Thymus (tissue), 11 donors: ENCODE results near the gene UBE2L5. TPM values are rescaled to one million over a fixed set of nuclear protein-coding genes. Genes with fewer than 3 reads are reported as not detected.

Source experiments
- DNase-seq, 9 donors: peaks; one replicate each; pipeline ENCODE4 v3.0.0-alpha.2; 2013; ENCODE audit warnings: low spot score in 9 of 9, low read depth in 6 of 9, missing footprints in 1 of 9
- H3K27ac ChIP-seq, 2 donors: one replicate each; pipeline ENCODE4 v1.5.1; 2013; ENCODE audit warnings: control low read depth in 1 of 2, low read depth in 1 of 2, low read length in 1 of 2, mild to moderate bottlenecking in 1 of 2, moderate library complexity in 1 of 2
- H3K27me3 ChIP-seq, 2 donors: one replicate each; pipeline ENCODE4 v1.5.1; 2013; ENCODE audit warnings: low read length in 1 of 2; ENCODE audit not compliant: control insufficient read depth in 2 of 2, insufficient read depth in 1 of 2
- H3K36me3 ChIP-seq, 2 donors: one replicate each; pipeline ENCODE4 v1.5.1; 2013; ENCODE audit warnings: low read length in 1 of 2, mild to moderate bottlenecking in 1 of 2, moderate library complexity in 1 of 2; ENCODE audit not compliant: control insufficient read depth in 2 of 2, insufficient read depth in 2 of 2
- H3K4me1 ChIP-seq, 2 donors: one replicate each; pipeline ENCODE4 v1.5.1; 2013; ENCODE audit warnings: low read length in 2 of 2; ENCODE audit not compliant: control insufficient read depth in 2 of 2, insufficient read depth in 2 of 2
- H3K4me3 ChIP-seq, 2 donors: one replicate each; pipeline ENCODE4 v1.5.1; 2013; ENCODE audit warnings: low read length in 2 of 2, control low read depth in 1 of 2, mild to moderate bottlenecking in 1 of 2
- H3K9me3 ChIP-seq, 2 donors: one replicate each; pipeline ENCODE4 v1.5.1; 2013; ENCODE audit warnings: low read length in 1 of 2, mild to moderate bottlenecking in 1 of 2; ENCODE audit not compliant: control insufficient read depth in 2 of 2, insufficient read depth in 1 of 2
- WGBS: extraction: QIAGEN DNeasy Blood & Tissue Kit; methylation state at CpG from one replicate; pipeline ENCODE4 v1.1.7; 2013; 5-methylcytosine and 5-hydroxymethylcytosine counted together
- polyA plus RNA-seq: library from polyadenylated mRNA; stranded (reverse); fragments of 200-250 nt; gene quantifications from one replicate; pipeline ENCODE4 v1.2.3, GENCODE V29; 2013
- total RNA-seq: library from RNA; stranded (reverse); fragments of 120-200 nt; gene quantifications from one replicate; pipeline ENCODE4 v1.2.4, GENCODE V29; 2013
- donor health status: healthy.

Gene UBE2L5
- total and polyA plus RNA-seq, 2 donors, result 0.23 to 0.24 TPM

DNA sequence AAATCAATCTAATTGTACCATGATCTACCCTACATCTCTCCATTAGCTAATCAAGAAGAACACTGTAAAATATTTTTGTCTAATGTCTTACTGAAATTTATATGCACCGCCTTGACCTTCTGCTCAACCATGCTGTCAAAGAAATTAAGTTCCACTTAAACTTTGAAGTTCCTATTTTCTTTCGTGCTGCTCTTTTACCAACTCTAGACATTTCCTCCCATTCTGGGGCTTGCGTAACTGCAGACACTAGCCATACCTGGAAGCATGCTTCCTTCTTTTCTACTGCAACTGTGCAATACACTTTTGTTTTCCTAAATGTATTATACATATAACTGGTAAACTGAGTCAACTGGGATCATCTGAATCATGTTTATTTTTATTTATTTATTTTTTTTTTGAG, 8.5 kb upstream of the UBE2L5 start:
- peaks cover 14 to 42% of the 10 kb centered on the region in 2 donors for H3K4me1 ChIP-seq
- no peak overlapping the region for H3K27ac ChIP-seq
- H3K4me3 ChIP-seq, result no peak overlapping the region
- H3K9me3 ChIP-seq, result peaks cover 0 to under 1% of the 10 kb centered on the region in 2 donors
- 68% methylated on average over 3 of the region's 3 CpGs for WGBS
- H3K27me3 ChIP-seq, result no peaks in the 10 kb centered on the region
- no peak for DNase-seq
- no peaks in the 10 kb centered on the region for H3K36me3 ChIP-seq

GRCh38 chr13:30415430-30416030, 6.8 kb upstream of the UBE2L5 start:
- no peaks in the 10 kb centered on the region for H3K36me3 ChIP-seq
- no peak overlapping the region for H3K4me3 ChIP-seq
- H3K4me1 ChIP-seq, result peaks cover 27 to 51% of the 10 kb centered on the region in 2 donors
- peak in 1 of 9 donors; percentile 75 for DNase-seq
- peak overlapping the region in 1 of 2 donors; percentile 72 for H3K27ac ChIP-seq
- H3K27me3 ChIP-seq, result no peaks in the 10 kb centered on the region
- H3K9me3 ChIP-seq, result no peaks in the 10 kb centered on the region
- 72% methylated on average over 3 of the region's 3 CpGs for WGBS

GRCh38 chr13:30416471-30416870, 5.8 kb upstream of the UBE2L5 start:
- Histone ChIP-seq H3K4me3 (no peak overlapping the region), H3K36me3 (no peaks in the 10 kb centered on the region), H3K9me3 (no peaks in the 10 kb centered on the region), H3K27me3 (no peaks in the 10 kb centered on the region), H3K27ac (no peak overlapping the region), H3K4me1 (peaks cover 36 to 60% of the 10 kb centered on the region in 2 donors)
- WGBS, result 100% methylated on average over 1 of the region's 1 CpG
- no peak for DNase-seq

GRCh38 chr13:30418075-30418716, 4.1 kb upstream of the UBE2L5 start:
- DNase-seq, result peak in 2 of 9 donors; percentile 28
- Histone ChIP-seq H3K27me3 (no peaks in the 10 kb centered on the region), H3K36me3 (no peaks in the 10 kb centered on the region), H3K4me3 (no peak overlapping the region), H3K4me1 (peaks cover 36 to 61% of the 10 kb centered on the region in 2 donors), H3K27ac (peak overlapping the region; percentile 57 to 91), H3K9me3 (no peaks in the 10 kb centered on the region)
- 89% methylated on average over 6 of the region's 6 CpGs for WGBS

- no peaks in the 10 kb centered on the region for H3K27me3 ChIP-seq
- H3K4me1 ChIP-seq, result peaks cover 36 to 65% of the 10 kb centered on the region in 2 donors
- 53% methylated on average over 9 of the region's 9 CpGs for WGBS
- H3K27ac ChIP-seq, result peak overlapping the region; percentile 57 to 91
- H3K9me3 ChIP-seq, result no peaks in the 10 kb centered on the region
- no peaks in the 10 kb centered on the region for H3K36me3 ChIP-seq
- H3K4me3 ChIP-seq, result no peak overlapping the region
- DNase-seq, result peak in 5 of 9 donors; percentile 38 to 85 (median 63)
These were observed 3.4 kb upstream of the UBE2L5 start for GRCh38 chr13:30418717-30419459.

GRCh38 chr13:30421093-30422053, 920 bp upstream of the UBE2L5 start:
- Histone ChIP-seq H3K27ac (peak overlapping the region; percentile 90 to 95), H3K4me3 (peak overlapping the region; percentile 56 to 69), H3K36me3 (no peaks in the 10 kb centered on the region), H3K27me3 (no peaks in the 10 kb centered on the region), H3K4me1 (peaks cover 36 to 53% of the 10 kb centered on the region in 2 donors), H3K9me3 (no peaks in the 10 kb centered on the region)
- WGBS, result 21% methylated on average over 52 of the region's 53 CpGs
- DNase-seq, result peak in 7 of 9 donors; percentile 55 to 83 (median 65)

GRCh38 chr13:30423891-30424290, 1.6 kb downstream of the UBE2L5 start:
- Histone ChIP-seq H3K4me1 (peaks cover 23 to 32% of the 10 kb centered on the region in 2 donors), H3K4me3 (no peak overlapping the region), H3K36me3 (no peaks in the 10 kb centered on the region), H3K9me3 (no peaks in the 10 kb centered on the region), H3K27me3 (no peaks in the 10 kb centered on the region), H3K27ac (no peak overlapping the region)
- WGBS, result 96% methylated on average over 3 of the region's 3 CpGs
- DNase-seq, result no peak

GRCh38 chr13:30429235-30429634, 6.9 kb downstream of the UBE2L5 start:
- H3K4me1 ChIP-seq, result peaks cover 0 to 2% of the 10 kb centered on the region in 2 donors
- H3K9me3 ChIP-seq, result no peaks in the 10 kb centered on the region
- no peak overlapping the region for H3K4me3 ChIP-seq
- no peak overlapping the region for H3K27ac ChIP-seq
- no peaks in the 10 kb centered on the region for H3K36me3 ChIP-seq
- DNase-seq, result no peak
- H3K27me3 ChIP-seq, result no peaks in the 10 kb centered on the region
- 92% methylated on average over 3 of the region's 3 CpGs for WGBS
